ENCODE data around the gene DPF3.

The DPF3 gene

DNA sequence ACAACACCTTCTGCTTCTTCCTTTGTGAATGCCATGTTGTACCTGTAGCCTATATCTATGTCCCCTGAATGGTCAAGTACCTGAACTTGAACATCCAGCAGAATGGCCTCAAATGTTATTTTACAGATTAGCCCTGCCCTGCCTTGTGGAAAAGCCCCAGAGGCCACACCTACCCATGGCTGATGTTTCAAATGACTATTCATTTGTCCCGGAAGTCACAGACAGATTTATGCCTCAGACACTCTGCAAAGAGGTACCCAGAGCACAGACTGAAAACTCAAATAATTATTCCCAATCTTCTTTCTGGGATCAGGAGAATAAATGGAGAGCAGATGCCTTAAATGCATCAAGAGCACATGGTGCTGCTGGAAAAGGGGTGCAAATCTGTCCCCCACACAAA, 13.0 kb upstream of the DPF3 start:
- peak; percentile 18; the same call in 1 of the 2 replicates for TF ChIP-seq MAX (IDR thresholded peaks at IDR 0.05)
- no peak for TF ChIP-seq TAF1 (IDR thresholded peaks at IDR 0.05; ENCODE audit: low read depth)
- TF ChIP-seq NFIC (IDR thresholded peaks at IDR 0.05) = no peak

- TF ChIP-seq TAF1 (IDR thresholded peaks at IDR 0.05; ENCODE audit: low read depth) = no peak
- 0 out of 2 replicates have a peak, but pooled peaks have one; percentile 3 for TF ChIP-seq RAD21 (IDR thresholded peaks at IDR 0.05; ENCODE audit: low read depth)
- no peak for TF ChIP-seq USF1 (IDR thresholded peaks at IDR 0.05)
- TF ChIP-seq, protein P1, sequence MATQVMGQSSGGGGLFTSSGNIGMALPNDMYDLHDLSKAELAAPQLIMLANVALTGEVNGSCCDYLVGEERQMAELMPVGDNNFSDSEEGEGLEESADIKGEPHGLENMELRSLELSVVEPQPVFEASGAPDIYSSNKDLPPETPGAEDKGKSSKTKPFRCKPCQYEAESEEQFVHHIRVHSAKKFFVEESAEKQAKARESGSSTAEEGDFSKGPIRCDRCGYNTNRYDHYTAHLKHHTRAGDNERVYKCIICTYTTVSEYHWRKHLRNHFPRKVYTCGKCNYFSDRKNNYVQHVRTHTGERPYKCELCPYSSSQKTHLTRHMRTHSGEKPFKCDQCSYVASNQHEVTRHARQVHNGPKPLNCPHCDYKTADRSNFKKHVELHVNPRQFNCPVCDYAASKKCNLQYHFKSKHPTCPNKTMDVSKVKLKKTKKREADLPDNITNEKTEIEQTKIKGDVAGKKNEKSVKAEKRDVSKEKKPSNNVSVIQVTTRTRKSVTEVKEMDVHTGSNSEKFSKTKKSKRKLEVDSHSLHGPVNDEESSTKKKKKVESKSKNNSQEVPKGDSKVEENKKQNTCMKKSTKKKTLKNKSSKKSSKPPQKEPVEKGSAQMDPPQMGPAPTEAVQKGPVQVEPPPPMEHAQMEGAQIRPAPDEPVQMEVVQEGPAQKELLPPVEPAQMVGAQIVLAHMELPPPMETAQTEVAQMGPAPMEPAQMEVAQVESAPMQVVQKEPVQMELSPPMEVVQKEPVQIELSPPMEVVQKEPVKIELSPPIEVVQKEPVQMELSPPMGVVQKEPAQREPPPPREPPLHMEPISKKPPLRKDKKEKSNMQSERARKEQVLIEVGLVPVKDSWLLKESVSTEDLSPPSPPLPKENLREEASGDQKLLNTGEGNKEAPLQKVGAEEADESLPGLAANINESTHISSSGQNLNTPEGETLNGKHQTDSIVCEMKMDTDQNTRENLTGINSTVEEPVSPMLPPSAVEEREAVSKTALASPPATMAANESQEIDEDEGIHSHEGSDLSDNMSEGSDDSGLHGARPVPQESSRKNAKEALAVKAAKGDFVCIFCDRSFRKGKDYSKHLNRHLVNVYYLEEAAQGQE (IDR thresholded peaks at IDR 0.05; ENCODE audit: low read depth) = no peak
- TF ChIP-seq TCF12 (IDR thresholded peaks at IDR 0.05; ENCODE audit: low read depth) = no peak
- TF ChIP-seq CEBPB (IDR thresholded peaks at IDR 0.05) = 0 out of 2 replicates have a peak, but pooled peaks have one; percentile 31
- TF ChIP-seq EGR1 (IDR thresholded peaks at IDR 0.05) = no peak
- TF ChIP-seq TEAD4 (IDR thresholded peaks at IDR 0.05) = peak; percentile 88
- TF ChIP-seq CREB1 (IDR thresholded peaks at IDR 0.05; ENCODE audit: low read depth) = no peak
- no peak for TF ChIP-seq FOXM1 (IDR thresholded peaks at IDR 0.05; ENCODE audit: borderline replicate concordance, low read depth)
- TF ChIP-seq EP300 (IDR thresholded peaks at IDR 0.05; ENCODE audit: borderline replicate concordance) = no peak
- no peak for TF ChIP-seq ZBTB7A (IDR thresholded peaks at IDR 0.05; ENCODE audit: low read depth)
These were observed 12.4 kb upstream of the DPF3 start for GRCh38 chr14:72906316-72906715.

- TF ChIP-seq USF1 (IDR thresholded peaks at IDR 0.05) (no peak), CREB1 (IDR thresholded peaks at IDR 0.05; ENCODE audit: low read depth) (no peak), MAX (IDR thresholded peaks at IDR 0.05) (no peak), ZBTB7A (IDR thresholded peaks at IDR 0.05; ENCODE audit: low read depth) (no peak), FOXM1 (IDR thresholded peaks at IDR 0.05; ENCODE audit: borderline replicate concordance, low read depth) (no peak), TEAD4 (IDR thresholded peaks at IDR 0.05) (no peak), CEBPB (IDR thresholded peaks at IDR 0.05) (peak; percentile 60), NFIC (IDR thresholded peaks at IDR 0.05) (no peak), RAD21 (IDR thresholded peaks at IDR 0.05; ENCODE audit: low read depth) (peak; percentile 97), TCF12 (IDR thresholded peaks at IDR 0.05; ENCODE audit: low read depth) (no peak), TAF1 (IDR thresholded peaks at IDR 0.05; ENCODE audit: low read depth) (no peak), EGR1 (IDR thresholded peaks at IDR 0.05) (no peak)
These were observed 11.1 kb upstream of the DPF3 start for GRCh38 chr14:72904840-72905561.

DNA sequence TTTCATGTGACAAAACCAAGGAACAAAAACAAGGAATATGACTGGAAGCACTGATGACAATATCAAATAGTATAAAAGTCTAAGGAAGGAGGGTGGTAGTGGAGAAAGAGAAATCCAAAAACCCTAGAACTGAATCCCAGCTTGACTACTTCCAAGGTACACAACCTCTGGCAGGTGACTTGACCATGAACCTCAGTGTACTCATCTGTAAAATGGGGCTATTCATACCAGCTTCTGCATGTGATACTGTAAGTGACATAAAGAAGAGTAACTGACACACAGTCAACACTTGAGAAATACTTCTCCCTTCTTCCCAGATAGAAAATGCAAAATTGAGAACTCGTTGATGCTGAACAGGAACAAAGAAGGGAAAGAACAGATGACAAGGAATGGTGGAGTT, 10.3 kb upstream of the DPF3 start:
- TF ChIP-seq CEBPB (IDR thresholded peaks at IDR 0.05) (no peak), ZBTB7A (IDR thresholded peaks at IDR 0.05; ENCODE audit: low read depth) (no peak), TCF12 (IDR thresholded peaks at IDR 0.05; ENCODE audit: low read depth) (no peak), TEAD4 (IDR thresholded peaks at IDR 0.05) (no peak), USF1 (IDR thresholded peaks at IDR 0.05) (no peak)

GRCh38 chr14:72903716-72904115, 9.8 kb upstream of the DPF3 start:
- no peak for TF ChIP-seq MAX (IDR thresholded peaks at IDR 0.05)
- no peak for TF ChIP-seq RAD21 (IDR thresholded peaks at IDR 0.05; ENCODE audit: low read depth)
- TF ChIP-seq CEBPB (IDR thresholded peaks at IDR 0.05) = no peak

GRCh38 chr14:72902801-72903530, 9.1 kb upstream of the DPF3 start:
- TF ChIP-seq RAD21 (IDR thresholded peaks at IDR 0.05; ENCODE audit: low read depth) = no peak
- TF ChIP-seq CEBPB (IDR thresholded peaks at IDR 0.05) = no peak
- no peak for TF ChIP-seq TCF12 (IDR thresholded peaks at IDR 0.05; ENCODE audit: low read depth)

- TF ChIP-seq USF1 (IDR thresholded peaks at IDR 0.05) (no peak), RAD21 (IDR thresholded peaks at IDR 0.05; ENCODE audit: low read depth) (no peak), TAF1 (IDR thresholded peaks at IDR 0.05; ENCODE audit: low read depth) (no peak), TEAD4 (IDR thresholded peaks at IDR 0.05) (no peak), ZBTB7A (IDR thresholded peaks at IDR 0.05; ENCODE audit: low read depth) (no peak), CREB1 (IDR thresholded peaks at IDR 0.05; ENCODE audit: low read depth) (no peak), EGR1 (IDR thresholded peaks at IDR 0.05) (no peak), FOXM1 (IDR thresholded peaks at IDR 0.05; ENCODE audit: borderline replicate concordance, low read depth) (no peak), EP300 (IDR thresholded peaks at IDR 0.05; ENCODE audit: borderline replicate concordance) (no peak), TCF12 (IDR thresholded peaks at IDR 0.05; ENCODE audit: low read depth) (no peak), YY1 (IDR thresholded peaks at IDR 0.05; ENCODE audit: low read depth) (no peak), NFIC (IDR thresholded peaks at IDR 0.05) (no peak), CEBPB (IDR thresholded peaks at IDR 0.05) (no peak), MAX (IDR thresholded peaks at IDR 0.05) (no peak)
- TF ChIP-seq, protein P1 (IDR thresholded peaks at IDR 0.05; ENCODE audit: low read depth) = no peak
These were observed 7.5 kb upstream of the DPF3 start for GRCh38 chr14:72901361-72901760.
